Measurements from ENCODE around the gene GRWD1. TPM values are rescaled to one million over a fixed set of nuclear protein-coding genes. Genes with fewer than 3 reads are reported as not detected.

GRWD1 gene
- total RNA-seq, 1 donor from 2014 or later, result 10.6 TPM

DNA sequence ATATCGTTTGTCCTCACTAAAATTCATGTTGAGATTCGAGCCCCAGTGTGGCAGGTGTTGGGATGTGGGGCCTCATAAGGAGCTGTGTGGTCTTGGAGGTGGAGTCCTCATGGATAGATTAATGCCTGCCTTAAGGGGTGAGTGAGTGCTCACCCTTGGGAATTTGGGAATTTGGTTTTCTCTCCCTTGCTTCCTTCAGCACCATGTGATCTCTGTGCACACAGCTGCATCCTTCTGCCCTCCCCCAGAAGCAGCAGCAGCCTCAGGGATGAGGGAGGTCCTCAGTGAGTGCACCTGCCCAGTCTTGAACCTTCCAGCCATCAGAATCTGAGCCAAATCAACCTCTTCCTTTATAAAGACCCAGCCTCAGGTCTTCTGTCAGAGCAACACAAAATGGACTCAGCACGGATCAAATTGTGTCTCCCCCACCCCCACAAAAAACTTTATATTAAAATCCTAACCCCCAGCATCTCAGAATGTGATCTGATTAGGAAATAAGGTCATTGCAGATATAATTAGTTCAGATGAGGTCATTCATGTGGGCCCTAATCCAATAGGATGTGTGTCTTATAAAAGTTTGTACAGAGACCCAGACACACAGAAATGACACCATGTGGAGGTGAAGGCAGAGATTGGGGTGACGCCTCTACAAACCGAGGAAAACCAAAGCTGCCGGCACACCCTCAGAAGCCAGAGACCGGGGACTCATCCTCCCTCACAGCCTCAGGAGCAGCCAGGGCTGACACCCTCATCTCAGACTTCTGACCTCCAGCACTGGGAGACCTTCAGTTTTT is 36.3 kb downstream of the GRWD1 start:
- DNase-seq (ENCODE audit: low spot score), result no peak
- peaks cover 14% of the 10 kb centered on the region for H3K27me3 Mint-ChIP-seq (ENCODE audit: insufficient read depth, low read depth)
- peaks cover 16% of the 10 kb centered on the region for H4K20me1 ChIP-seq (ENCODE audit: low read depth)
- peaks cover 24% of the 10 kb centered on the region for H3K36me3 Mint-ChIP-seq
- H3K27me3 ChIP-seq, result no peaks in the 10 kb centered on the region
- TF ChIP-seq EZH2 (IDR thresholded peaks at IDR 0.05), result no peak
- peaks cover 38% of the 10 kb centered on the region for H3F3A ChIP-seq (ENCODE audit: low read depth)
- H3K9me3 ChIP-seq (ENCODE audit: low read depth), result no peaks in the 10 kb centered on the region
- no peak overlapping the region for H3K4me3 ChIP-seq
- no peaks in the 10 kb centered on the region for H3K36me3 ChIP-seq
- H3K27ac Mint-ChIP-seq, result peak overlapping the region; percentile 92
- H3K9ac ChIP-seq, result no peak overlapping the region
- H3K4me3 Mint-ChIP-seq, result peak overlapping the region; percentile 33
- no peak overlapping the region for H3K27ac ChIP-seq
- no peaks in the 10 kb centered on the region for H3K4me1 ChIP-seq
- H2AFZ ChIP-seq (replicated peaks), result no peak overlapping the region
- H3K4me1 Mint-ChIP-seq, result peaks cover 30% of the 10 kb centered on the region
- H3K9me3 Mint-ChIP-seq, result no peaks in the 10 kb centered on the region
- H3K4me2 ChIP-seq, result no peak overlapping the region
- H3K79me2 ChIP-seq (ENCODE audit: low read depth), result no peaks in the 10 kb centered on the region

DNA sequence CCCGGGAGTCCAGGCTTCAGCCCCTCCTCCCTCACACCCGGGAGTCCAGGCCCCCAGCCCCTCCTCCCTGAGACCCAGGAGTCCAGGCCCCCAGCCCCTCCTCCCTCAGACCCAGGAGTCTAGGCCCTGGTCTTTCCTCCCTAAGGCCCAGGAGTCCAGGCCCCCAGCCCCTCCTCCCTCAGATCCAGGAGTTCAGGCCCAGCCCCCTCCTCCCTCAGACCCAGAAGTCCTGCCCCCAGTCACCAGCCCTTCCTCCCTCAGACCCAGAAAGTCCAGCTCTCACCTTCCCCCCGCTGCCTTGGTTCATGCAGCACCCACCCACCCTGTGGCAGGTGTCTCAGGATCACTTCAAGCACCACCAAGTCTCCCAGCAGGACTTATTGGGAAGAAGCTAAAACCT is 37.5 kb downstream of the GRWD1 start:
- Histone ChIP-seq H3K36me3 (no peaks in the 10 kb centered on the region), H3K79me2 (ENCODE audit: low read depth) (no peaks in the 10 kb centered on the region), H3K4me2 (no peak overlapping the region), H3K4me1 (no peaks in the 10 kb centered on the region), H3K27ac (no peak overlapping the region), H3K9ac (no peak overlapping the region), H3F3A (ENCODE audit: low read depth) (peaks cover 38% of the 10 kb centered on the region), H3K4me3 (no peak overlapping the region), H4K20me1 (ENCODE audit: low read depth) (peaks cover 9% of the 10 kb centered on the region), H3K9me3 (ENCODE audit: low read depth) (no peaks in the 10 kb centered on the region), H3K27me3 (no peaks in the 10 kb centered on the region), H2AFZ (replicated peaks) (no peak overlapping the region)
- Mint-ChIP-seq H3K27ac (peak overlapping the region; percentile 84), H3K9me3 (no peaks in the 10 kb centered on the region), H3K4me3 (peak overlapping the region; percentile 65), H3K36me3 (peaks cover 24% of the 10 kb centered on the region), H3K27me3 (ENCODE audit: insufficient read depth, low read depth) (peaks cover 15% of the 10 kb centered on the region), H3K4me1 (peaks cover 30% of the 10 kb centered on the region)
- DNase-seq (ENCODE audit: low spot score), result no peak
- TF ChIP-seq EZH2 (IDR thresholded peaks at IDR 0.05) (no peak), EZH2phosphoT487 (IDR thresholded peaks at IDR 0.05) (no peak)
- TF ChIP-seq, protein P1, sequence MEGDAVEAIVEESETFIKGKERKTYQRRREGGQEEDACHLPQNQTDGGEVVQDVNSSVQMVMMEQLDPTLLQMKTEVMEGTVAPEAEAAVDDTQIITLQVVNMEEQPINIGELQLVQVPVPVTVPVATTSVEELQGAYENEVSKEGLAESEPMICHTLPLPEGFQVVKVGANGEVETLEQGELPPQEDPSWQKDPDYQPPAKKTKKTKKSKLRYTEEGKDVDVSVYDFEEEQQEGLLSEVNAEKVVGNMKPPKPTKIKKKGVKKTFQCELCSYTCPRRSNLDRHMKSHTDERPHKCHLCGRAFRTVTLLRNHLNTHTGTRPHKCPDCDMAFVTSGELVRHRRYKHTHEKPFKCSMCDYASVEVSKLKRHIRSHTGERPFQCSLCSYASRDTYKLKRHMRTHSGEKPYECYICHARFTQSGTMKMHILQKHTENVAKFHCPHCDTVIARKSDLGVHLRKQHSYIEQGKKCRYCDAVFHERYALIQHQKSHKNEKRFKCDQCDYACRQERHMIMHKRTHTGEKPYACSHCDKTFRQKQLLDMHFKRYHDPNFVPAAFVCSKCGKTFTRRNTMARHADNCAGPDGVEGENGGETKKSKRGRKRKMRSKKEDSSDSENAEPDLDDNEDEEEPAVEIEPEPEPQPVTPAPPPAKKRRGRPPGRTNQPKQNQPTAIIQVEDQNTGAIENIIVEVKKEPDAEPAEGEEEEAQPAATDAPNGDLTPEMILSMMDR (IDR thresholded peaks at IDR 0.05), result no peak

DNA sequence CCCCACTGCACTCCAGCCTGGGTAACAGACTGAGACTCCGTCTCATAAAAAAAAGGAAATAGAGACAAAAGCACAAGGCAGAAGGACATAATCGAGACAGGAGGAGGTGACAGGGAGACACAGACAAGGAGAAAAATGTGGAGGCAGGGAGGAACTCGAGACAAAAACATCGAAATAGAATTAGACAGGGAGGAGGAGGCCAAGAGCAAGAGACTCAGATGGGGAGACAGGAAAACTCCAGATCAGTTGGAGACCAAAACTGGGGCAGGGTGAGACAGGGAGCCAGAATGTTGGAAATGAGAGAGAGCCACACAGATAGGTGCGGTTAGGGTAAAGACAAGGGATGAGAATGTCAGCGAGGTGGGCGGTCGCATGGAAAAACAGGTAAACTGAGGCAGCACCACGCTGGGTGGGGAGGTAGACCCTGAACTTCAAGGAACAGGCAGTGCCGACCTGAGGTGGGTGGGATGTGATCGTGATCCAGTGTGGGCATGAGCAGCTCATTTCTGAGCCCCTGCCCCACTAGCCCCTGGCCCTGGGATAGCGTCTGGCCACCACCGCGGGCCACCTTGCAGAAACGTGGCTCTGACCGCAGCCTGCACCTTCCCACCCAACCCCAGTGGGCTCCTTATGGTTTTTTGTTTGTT is 38.6 kb downstream of the GRWD1 start:
- peak overlapping the region; percentile 7 for H3K4me3 Mint-ChIP-seq
- H3K4me3 ChIP-seq, result no peak overlapping the region
- H3K27ac Mint-ChIP-seq, result peak overlapping the region; percentile 6
- no peaks in the 10 kb centered on the region for H3K27me3 ChIP-seq
- H3K36me3 ChIP-seq, result no peaks in the 10 kb centered on the region
- no peak overlapping the region for H2AFZ ChIP-seq (replicated peaks)
- peaks cover 28% of the 10 kb centered on the region for H3K4me1 Mint-ChIP-seq
- peaks cover 6% of the 10 kb centered on the region for H4K20me1 ChIP-seq (ENCODE audit: low read depth)
- H3K9me3 Mint-ChIP-seq, result no peaks in the 10 kb centered on the region
- no peaks in the 10 kb centered on the region for H3K79me2 ChIP-seq (ENCODE audit: low read depth)
- H3K9me3 ChIP-seq (ENCODE audit: low read depth), result no peaks in the 10 kb centered on the region
- no peak for DNase-seq (ENCODE audit: low spot score)
- peaks cover 20% of the 10 kb centered on the region for H3K36me3 Mint-ChIP-seq
- H3K27me3 Mint-ChIP-seq (ENCODE audit: insufficient read depth, low read depth), result peaks cover 16% of the 10 kb centered on the region
- no peak overlapping the region for H3K4me2 ChIP-seq
- no peaks in the 10 kb centered on the region for H3K4me1 ChIP-seq
- no peak overlapping the region for H3K9ac ChIP-seq
- TF ChIP-seq EZH2phosphoT487 (IDR thresholded peaks at IDR 0.05) (no peak), EZH2 (IDR thresholded peaks at IDR 0.05) (no peak)
- TF ChIP-seq, protein P1 (IDR thresholded peaks at IDR 0.05), result no peak
- H3F3A ChIP-seq (ENCODE audit: low read depth), result peaks cover 39% of the 10 kb centered on the region
- H3K27ac ChIP-seq, result no peak overlapping the region
